Retinal pigment epithelial cell (primary cell): Measurements from ENCODE around the gene PTPRN2.

Source experiments
- DNase-seq: peaks from one replicate; pipeline ENCODE4 v3.0.0-alpha.2; 2010; ENCODE audit warnings: low read depth
- H3K4me3 ChIP-seq: 2 replicates; pipeline ENCODE4 v1.5.1; 2011; ENCODE audit warnings: mild to moderate bottlenecking, low read length, control low read depth, moderate library complexity
- TF ChIP-seq, protein P1 (sequence below): conservative IDR thresholded peaks from 2 replicates; pipeline ENCODE4 v1.5.1; 2011; ENCODE audit warnings: low read depth, low read length, control low read depth, inconsistent platforms

PTPRN2 gene

DNA sequence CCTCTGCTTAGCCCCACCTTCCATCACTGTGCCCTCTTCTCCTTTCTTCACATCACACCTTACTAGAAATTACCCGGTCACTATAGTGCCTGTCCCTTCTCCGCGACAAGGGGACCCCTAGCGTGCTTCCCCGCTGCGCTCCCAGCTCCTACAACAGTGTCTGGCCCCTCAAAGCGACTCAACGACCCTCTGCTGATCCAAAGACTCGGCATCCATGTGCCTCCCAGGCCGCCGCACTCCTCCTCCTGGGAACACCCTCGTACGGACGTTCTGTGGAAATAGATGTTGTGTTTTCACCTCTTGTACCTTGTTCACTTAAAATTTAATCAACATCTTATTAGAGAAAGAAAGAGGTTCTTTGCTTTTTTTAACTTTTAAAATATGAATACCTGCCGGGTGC lies 787.3 kb downstream of the PTPRN2 start:
- TF ChIP-seq, protein P1, sequence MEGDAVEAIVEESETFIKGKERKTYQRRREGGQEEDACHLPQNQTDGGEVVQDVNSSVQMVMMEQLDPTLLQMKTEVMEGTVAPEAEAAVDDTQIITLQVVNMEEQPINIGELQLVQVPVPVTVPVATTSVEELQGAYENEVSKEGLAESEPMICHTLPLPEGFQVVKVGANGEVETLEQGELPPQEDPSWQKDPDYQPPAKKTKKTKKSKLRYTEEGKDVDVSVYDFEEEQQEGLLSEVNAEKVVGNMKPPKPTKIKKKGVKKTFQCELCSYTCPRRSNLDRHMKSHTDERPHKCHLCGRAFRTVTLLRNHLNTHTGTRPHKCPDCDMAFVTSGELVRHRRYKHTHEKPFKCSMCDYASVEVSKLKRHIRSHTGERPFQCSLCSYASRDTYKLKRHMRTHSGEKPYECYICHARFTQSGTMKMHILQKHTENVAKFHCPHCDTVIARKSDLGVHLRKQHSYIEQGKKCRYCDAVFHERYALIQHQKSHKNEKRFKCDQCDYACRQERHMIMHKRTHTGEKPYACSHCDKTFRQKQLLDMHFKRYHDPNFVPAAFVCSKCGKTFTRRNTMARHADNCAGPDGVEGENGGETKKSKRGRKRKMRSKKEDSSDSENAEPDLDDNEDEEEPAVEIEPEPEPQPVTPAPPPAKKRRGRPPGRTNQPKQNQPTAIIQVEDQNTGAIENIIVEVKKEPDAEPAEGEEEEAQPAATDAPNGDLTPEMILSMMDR = no peak
- no peak overlapping the region for H3K4me3 ChIP-seq
- DNase-seq = no peak

GRCh38 chr7:157799076-157799685 lies 788.4 kb downstream of the PTPRN2 start:
- TF ChIP-seq, protein P1 = no peak
- DNase-seq = no peak
- no peak overlapping the region for H3K4me3 ChIP-seq

- DNase-seq = no peak
- H3K4me3 ChIP-seq = no peak overlapping the region
- TF ChIP-seq, protein P1 = no peak
These were observed 790.3 kb downstream of the PTPRN2 start for GRCh38 chr7:157797361-157797760.

DNA sequence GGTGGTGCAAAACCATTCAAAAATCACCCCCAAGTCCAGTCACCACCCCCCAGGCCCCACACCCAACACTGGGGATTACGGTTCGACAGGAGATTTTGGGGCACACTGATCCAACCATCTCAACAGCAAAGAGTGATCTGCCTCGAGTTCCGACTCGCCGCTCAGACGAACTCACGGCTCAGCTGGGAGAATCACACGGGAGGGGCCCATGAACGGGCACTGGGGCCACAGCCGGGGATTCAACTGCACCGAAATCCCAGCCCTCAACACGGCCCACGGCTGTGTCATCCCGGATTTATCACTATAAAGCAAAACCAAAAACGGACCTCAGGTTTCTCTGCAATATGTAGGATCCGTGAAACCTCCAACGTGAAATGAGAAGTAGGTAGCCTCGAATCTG lies 790.8 kb downstream of the PTPRN2 start:
- TF ChIP-seq, protein P1 = no peak
- H3K4me3 ChIP-seq = no peak overlapping the region
- no peak for DNase-seq

GRCh38 chr7:157795643-157796042 lies 792.0 kb downstream of the PTPRN2 start:
- TF ChIP-seq, protein P1 = no peak
- DNase-seq = no peak
- no peak overlapping the region for H3K4me3 ChIP-seq

GRCh38 chr7:157795199-157795598 lies 792.4 kb downstream of the PTPRN2 start:
- DNase-seq = no peak
- H3K4me3 ChIP-seq = no peak overlapping the region
- TF ChIP-seq, protein P1 = no peak

GRCh38 chr7:157794746-157795065 lies 792.9 kb downstream of the PTPRN2 start:
- H3K4me3 ChIP-seq = no peak overlapping the region
- TF ChIP-seq, protein P1 = no peak
- DNase-seq = no peak
